DOHH2 (cell line): ENCODE data around the gene CD302.

Experiments
- H3F3A ChIP-seq: fragments of 200-600 bp; sonication (generic), shearing (Covaris generic); 2 replicates; pipeline ENCODE4 v1.6.0; 2016; ENCODE audit warnings: antibody characterized with exemption, mild to moderate bottlenecking; ENCODE audit not compliant: control insufficient read depth, insufficient read depth
- H3K27ac ChIP-seq: fragments of 200-600 bp; sonication (generic); 2 replicates; pipeline ENCODE4 v1.5.1; 2014; ENCODE audit warnings: low read depth, mild to moderate bottlenecking, low read length, moderate library complexity
- H3K27me3 ChIP-seq: fragments of 200-600 bp; sonication (generic); 2 replicates; pipeline ENCODE4 v1.6.1; 2014; ENCODE audit warnings: mild to moderate bottlenecking, low read length, mixed read lengths; ENCODE audit not compliant: control insufficient read depth
- H3K36me3 ChIP-seq: fragments of 200-600 bp; sonication (generic); 2 replicates; pipeline ENCODE4 v1.6.1; 2014; ENCODE audit warnings: mild to moderate bottlenecking, low read length, moderate library complexity, mixed read lengths; ENCODE audit not compliant: control insufficient read depth
- H3K4me1 ChIP-seq: fragments of 200-600 bp; sonication (generic); 2 replicates; pipeline ENCODE4 v1.6.1; 2014; ENCODE audit warnings: mild to moderate bottlenecking, low read length, mixed read lengths; ENCODE audit not compliant: control insufficient read depth
- H3K4me2 ChIP-seq: fragments of 200-600 bp; sonication (generic); 2 replicates; pipeline ENCODE4 v1.6.0; 2014; ENCODE audit warnings: mild to moderate bottlenecking, low read length, moderate library complexity
- H3K4me3 ChIP-seq: fragments of 200-600 bp; sonication (generic); 2 replicates; pipeline ENCODE4 v1.5.1; 2014; ENCODE audit warnings: mild to moderate bottlenecking, low read length, mixed read lengths
- H3K79me2 ChIP-seq: fragments of 200-600 bp; sonication (generic); 2 replicates; pipeline ENCODE4 v1.6.1; 2014; ENCODE audit warnings: mild to moderate bottlenecking, low read length, mixed read lengths; ENCODE audit not compliant: control insufficient read depth
- H3K9me2 ChIP-seq: fragments of 200-600 bp; sonication (generic); replicated peaks from 2 replicates; pipeline ENCODE4 v1.6.1; 2014; ENCODE audit warnings: mild to moderate bottlenecking, low read length, mixed read lengths; ENCODE audit not compliant: control insufficient read depth
- H3K9me3 ChIP-seq: fragments of 200-600 bp; sonication (generic); 2 replicates; pipeline ENCODE4 v1.6.1; 2014; ENCODE audit warnings: antibody characterized with exemption, low read length, mixed read lengths; ENCODE audit not compliant: control insufficient read depth, insufficient read depth
- H4K20me1 ChIP-seq: fragments of 200-600 bp; sonication (generic); 2 replicates; pipeline ENCODE4 v1.6.0; 2014; ENCODE audit warnings: low read depth, mild to moderate bottlenecking, antibody characterized with exemption, low read length, moderate library complexity; ENCODE audit not compliant: control insufficient read depth, insufficient read depth
- EZH2phosphoT487 ChIP-seq: fragments of 200-600 bp; sonication (generic); IDR thresholded peaks from 2 replicates; pipeline ENCODE4 v1.6.1; 2017; ENCODE audit warnings: borderline replicate concordance, mild to moderate bottlenecking, antibody characterized with exemption, low read length, moderate library complexity, mixed read lengths
- TF ChIP-seq, protein P1 (sequence below): fragments of 200-600 bp; sonication (generic); IDR thresholded peaks from one replicate; pipeline ENCODE4 v1.5.1; 2014; ENCODE audit warnings: antibody characterized with exemption, mild to moderate bottlenecking, low read depth, low read length; ENCODE audit not compliant: poor library complexity, severe bottlenecking

Gene CD302

GRCh38 chr2:159737917-159738296 is 60.1 kb downstream of the CD302 start:
- no peaks in the 10 kb centered on the region for H3K27me3 ChIP-seq
- no peak overlapping the region for H3K4me2 ChIP-seq
- H3F3A ChIP-seq, result 0 out of 2 replicates have a peak, but pooled peaks cover 2% of the 10 kb centered on the region
- H3K9me3 ChIP-seq, result no peaks in the 10 kb centered on the region
- peaks cover 98% of the 10 kb centered on the region for H3K79me2 ChIP-seq
- H4K20me1 ChIP-seq, result 0 out of 2 replicates have a peak, but pooled peaks cover 5% of the 10 kb centered on the region
- no peak overlapping the region for H3K4me3 ChIP-seq
- no peak for TF ChIP-seq EZH2phosphoT487
- TF ChIP-seq, protein P1, sequence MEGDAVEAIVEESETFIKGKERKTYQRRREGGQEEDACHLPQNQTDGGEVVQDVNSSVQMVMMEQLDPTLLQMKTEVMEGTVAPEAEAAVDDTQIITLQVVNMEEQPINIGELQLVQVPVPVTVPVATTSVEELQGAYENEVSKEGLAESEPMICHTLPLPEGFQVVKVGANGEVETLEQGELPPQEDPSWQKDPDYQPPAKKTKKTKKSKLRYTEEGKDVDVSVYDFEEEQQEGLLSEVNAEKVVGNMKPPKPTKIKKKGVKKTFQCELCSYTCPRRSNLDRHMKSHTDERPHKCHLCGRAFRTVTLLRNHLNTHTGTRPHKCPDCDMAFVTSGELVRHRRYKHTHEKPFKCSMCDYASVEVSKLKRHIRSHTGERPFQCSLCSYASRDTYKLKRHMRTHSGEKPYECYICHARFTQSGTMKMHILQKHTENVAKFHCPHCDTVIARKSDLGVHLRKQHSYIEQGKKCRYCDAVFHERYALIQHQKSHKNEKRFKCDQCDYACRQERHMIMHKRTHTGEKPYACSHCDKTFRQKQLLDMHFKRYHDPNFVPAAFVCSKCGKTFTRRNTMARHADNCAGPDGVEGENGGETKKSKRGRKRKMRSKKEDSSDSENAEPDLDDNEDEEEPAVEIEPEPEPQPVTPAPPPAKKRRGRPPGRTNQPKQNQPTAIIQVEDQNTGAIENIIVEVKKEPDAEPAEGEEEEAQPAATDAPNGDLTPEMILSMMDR, result no peak
- no peaks in the 10 kb centered on the region for H3K9me2 ChIP-seq
- H3K27ac ChIP-seq, result no peak overlapping the region
- H3K36me3 ChIP-seq, result peaks cover 92% of the 10 kb centered on the region
- no peaks in the 10 kb centered on the region for H3K4me1 ChIP-seq

DNA sequence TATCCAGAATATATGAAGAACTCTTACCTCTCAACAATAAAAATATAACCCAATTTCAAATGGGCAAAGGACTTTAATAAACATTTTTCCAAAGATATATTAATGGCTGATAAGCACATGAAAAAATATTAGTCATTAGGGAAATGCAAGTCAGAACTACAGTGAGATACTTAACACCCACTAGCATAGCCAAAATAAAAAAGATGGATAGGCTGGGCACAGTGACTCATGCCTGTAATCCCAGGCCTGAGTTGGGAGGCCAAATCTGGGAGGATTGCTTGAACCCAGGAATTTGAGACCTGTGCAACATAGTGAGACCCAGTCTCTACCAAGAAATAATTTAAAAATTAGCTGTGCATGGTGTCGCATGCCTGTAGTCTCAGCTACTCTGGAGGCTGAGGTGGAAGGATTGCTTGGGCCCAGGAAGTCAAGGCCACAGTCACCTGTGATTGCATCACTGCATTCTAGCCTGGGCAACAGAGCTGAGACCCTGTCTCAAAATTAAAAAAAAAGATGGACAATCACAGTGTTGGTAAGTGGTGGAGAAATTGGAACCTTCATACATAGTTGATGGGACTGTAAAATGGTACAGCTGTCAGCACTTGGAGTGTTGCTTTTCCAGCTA is 60.6 kb downstream of the CD302 start:
- Histone ChIP-seq H4K20me1 (0 out of 2 replicates have a peak, but pooled peaks cover 5% of the 10 kb centered on the region), H3K36me3 (peaks cover 92% of the 10 kb centered on the region), H3K4me2 (no peak overlapping the region)

GRCh38 chr2:159736048-159736447 is 62.0 kb downstream of the CD302 start:
- no peaks in the 10 kb centered on the region for H3K9me2 ChIP-seq
- H3K27ac ChIP-seq, result no peak overlapping the region
- TF ChIP-seq, protein P1, result no peak
- no peak for TF ChIP-seq EZH2phosphoT487
- H4K20me1 ChIP-seq, result 0 out of 2 replicates have a peak, but pooled peaks cover 5% of the 10 kb centered on the region
- H3K9me3 ChIP-seq, result no peaks in the 10 kb centered on the region
- 0 out of 2 replicates have a peak, but pooled peaks cover 2% of the 10 kb centered on the region for H3F3A ChIP-seq
- no peaks in the 10 kb centered on the region for H3K27me3 ChIP-seq
- no peaks in the 10 kb centered on the region for H3K4me1 ChIP-seq
- H3K4me3 ChIP-seq, result no peak overlapping the region
- peaks cover 96% of the 10 kb centered on the region for H3K79me2 ChIP-seq
- no peak overlapping the region for H3K4me2 ChIP-seq
- H3K36me3 ChIP-seq, result peaks cover 91% of the 10 kb centered on the region

More for the DNA sequence above, 60.6 kb downstream of the CD302 start:
- Histone ChIP-seq H3K9me3 (no peaks in the 10 kb centered on the region), H3K9me2 (no peaks in the 10 kb centered on the region), H3K27ac (no peak overlapping the region), H3K27me3 (no peaks in the 10 kb centered on the region), H3K4me3 (no peak overlapping the region), H3K4me1 (no peaks in the 10 kb centered on the region), H3F3A (0 out of 2 replicates have a peak, but pooled peaks cover 2% of the 10 kb centered on the region), H3K79me2 (peaks cover 97% of the 10 kb centered on the region)
- no peak for TF ChIP-seq EZH2phosphoT487
- TF ChIP-seq, protein P1, result no peak
